Glomerular visceral epithelial cell (primary cell): Measurements from ENCODE around the gene FAM200B.
A peak's percentile ranks its signal among the peaks of the same experiment; 100 is the strongest.
"Not testable (repeated sequence)": the region's sequence is repeated elsewhere in the genome, so short reads cannot be mapped to it uniquely, and the experiment has no call there.

ENCODE experiments used
- DNase-seq: peaks from one replicate; pipeline ENCODE4 v3.0.0-alpha.2; 2016; ENCODE audit errors: extremely low spot score

The FAM200B gene

GRCh38 chr4:15695729-15696128 lies 14.1 kb downstream of the FAM200B start:
- peak; percentile 64 for DNase-seq

- no peak for DNase-seq
These were observed 15.2 kb downstream of the FAM200B start for GRCh38 chr4:15696866-15697265.

GRCh38 chr4:15702941-15703403 lies 21.3 kb downstream of the FAM200B start, which contains the start of gene BST1:
BST1 (plus strand) TSS chr4:15703065; CDS start chr4:15703145, 80 bp downstream.
- peak; percentile 40 for DNase-seq

DNA sequence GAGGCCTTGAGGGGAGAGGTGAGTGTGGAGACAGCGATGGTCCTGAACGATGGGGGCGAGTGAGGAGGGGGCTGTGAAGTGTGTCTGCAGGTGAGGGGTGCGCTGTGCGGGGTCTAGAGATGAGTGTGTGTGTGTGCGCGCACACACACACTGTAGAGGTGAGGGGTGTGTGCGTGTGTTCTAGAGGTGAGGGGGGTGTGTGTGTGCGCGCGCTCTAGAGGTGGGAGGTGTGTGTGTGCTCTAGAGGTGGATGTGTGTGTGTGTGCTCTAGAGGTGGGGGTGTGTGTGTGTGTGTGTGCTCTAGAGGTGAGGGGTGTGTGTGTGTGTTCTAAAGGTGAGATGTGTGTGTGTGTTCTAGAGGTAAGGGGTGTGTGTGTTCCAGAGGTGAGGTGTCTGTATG lies 21.8 kb downstream of the FAM200B start:
- DNase-seq: no peak

DNA sequence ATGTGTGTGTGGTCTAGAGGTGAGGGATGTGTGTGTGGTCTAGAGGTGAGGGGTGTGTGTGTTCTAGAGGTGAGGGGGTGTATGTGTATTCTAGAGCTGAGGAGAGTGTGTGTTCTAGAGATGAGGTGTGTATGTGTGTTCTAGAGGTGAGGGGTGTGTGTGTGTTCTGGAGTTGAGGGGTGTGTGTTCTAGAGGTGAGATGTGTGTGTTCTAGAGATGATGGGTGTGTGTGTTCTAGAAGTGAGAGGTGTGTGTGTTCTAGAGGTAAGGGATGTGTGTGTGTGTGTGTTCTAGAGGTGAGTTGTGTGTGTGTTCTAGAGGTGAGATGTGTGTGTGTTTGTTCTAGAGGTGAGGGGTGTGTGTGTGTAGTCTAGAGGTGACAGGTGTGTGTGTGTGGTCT lies 22.5 kb downstream of the FAM200B start:
- DNase-seq: no peak

- no peak for DNase-seq
These were observed 25.2 kb downstream of the FAM200B start for GRCh38 chr4:15706646-15707362.

- DNase-seq: no peak
These were observed 25.7 kb downstream of the FAM200B start for GRCh38 chr4:15707363-15707715.

DNA sequence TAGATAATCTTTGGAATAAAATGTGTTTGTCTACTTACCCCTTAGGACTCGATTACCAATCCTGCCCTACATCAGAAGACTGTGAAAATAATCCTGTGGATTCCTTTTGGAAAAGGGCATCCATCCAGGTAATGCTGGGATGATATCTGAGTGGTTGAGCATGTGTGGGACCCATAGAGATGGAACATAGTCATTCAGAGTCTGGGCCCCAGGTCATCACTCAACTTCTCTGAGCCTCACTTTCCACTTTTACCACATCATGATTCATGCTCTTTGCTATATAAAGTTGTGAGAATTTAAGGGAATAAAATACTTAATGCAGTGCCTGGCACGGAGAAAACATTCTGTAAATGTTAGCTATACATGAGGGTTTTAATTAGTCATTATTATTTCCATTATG lies 30.1 kb downstream of the FAM200B start:
- no peak for DNase-seq

DNA sequence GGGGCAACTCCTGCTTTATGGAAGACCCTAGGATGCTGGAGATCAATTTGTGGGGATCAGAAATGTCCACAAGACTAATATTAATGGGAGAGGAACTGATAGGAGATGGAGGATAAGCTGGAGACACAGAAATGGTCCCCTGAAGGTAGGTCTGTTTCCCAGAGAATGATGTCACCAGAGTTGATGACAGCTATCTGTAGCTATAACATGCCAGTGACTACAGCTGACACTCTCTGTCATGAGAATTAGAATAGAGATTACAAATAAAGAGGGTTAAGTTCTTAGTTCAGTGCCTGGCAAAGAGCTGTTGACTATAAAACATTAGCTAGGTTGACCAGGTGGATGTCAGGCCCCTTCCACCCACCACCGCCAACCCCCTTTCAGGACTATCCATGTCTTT lies 30.6 kb downstream of the FAM200B start:
- DNase-seq: no peak

DNA sequence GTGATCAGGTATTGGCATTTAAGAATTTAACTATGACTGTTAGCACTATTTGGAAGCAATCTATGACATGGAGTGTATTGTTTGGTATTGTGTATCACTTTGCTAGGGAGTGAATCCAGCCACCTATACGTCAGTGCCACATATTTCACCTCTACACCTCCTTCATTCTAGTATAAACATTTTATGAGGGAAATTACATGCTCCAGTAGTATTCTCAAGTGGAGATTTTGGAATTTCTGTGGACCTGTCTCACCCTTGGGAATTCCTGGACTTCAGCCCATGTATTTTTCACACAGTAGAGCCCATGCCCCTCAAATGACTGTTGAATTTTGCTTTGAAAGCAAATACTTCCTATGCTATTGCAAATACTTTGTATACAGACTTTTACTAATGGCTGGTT lies 32.5 kb downstream of the FAM200B start:
- DNase-seq: peak; percentile 25

DNA sequence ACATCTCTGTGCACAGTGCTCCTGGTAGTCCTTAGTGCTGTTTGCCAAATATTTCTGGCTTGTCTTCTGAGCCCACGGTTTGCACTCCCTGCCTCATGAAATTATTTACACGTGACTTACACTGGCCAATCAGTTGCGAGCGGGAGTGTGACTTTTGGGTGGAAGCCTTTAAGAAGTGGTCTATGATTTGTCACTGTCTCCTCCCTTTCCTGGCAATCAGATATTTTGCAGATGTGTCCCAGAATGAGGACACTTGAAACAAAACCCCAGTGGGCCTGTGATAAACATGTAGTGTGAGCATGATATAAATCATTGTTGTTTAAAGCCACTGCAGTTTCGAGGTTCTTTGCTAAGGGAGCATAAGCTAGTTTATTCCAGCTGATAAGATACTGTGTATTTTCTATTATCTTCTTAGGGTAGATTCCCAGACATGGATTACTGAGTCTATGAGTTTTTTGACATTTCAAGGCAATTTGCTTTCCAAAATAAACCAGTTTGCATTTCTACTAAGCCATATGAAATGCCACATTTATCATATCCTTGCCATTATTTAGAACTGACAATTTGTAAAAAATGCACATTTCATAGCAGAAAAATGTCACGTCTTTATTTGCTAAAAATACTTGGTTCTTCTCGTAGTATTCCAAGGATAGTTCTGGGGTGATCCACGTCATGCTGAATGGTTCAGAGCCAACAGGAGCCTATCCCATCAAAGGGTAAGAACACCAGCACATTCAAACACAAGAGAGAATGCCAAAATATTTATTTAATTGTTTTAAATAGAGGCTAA lies 33.2 kb downstream of the FAM200B start:
- DNase-seq: no peak

- no peak for DNase-seq
These were observed 34.5 kb downstream of the FAM200B start for GRCh38 chr4:15716115-15716514.

DNA sequence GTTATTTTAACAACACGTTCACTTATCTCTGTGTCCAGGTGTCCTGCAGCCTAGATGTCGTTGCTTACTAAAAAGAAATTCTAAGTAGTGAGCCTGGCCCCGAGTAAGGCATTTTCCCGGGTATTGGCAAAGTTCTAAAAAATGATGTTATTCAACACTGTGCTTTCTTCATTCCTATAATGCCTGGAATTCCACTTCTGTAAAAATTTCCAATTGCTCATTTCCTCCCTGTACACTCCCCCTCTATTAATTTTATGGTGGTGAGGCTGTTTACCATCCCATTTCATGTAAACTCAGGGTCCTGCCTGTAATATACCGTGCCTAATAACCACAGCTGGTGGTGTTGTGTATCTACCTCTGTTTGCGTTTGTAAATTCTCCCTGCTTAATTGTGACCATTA lies 35.5 kb downstream of the FAM200B start:
- no peak for DNase-seq

GRCh38 chr4:15717657-15718416 lies 36.2 kb downstream of the FAM200B start:
- DNase-seq: no peak

DNA sequence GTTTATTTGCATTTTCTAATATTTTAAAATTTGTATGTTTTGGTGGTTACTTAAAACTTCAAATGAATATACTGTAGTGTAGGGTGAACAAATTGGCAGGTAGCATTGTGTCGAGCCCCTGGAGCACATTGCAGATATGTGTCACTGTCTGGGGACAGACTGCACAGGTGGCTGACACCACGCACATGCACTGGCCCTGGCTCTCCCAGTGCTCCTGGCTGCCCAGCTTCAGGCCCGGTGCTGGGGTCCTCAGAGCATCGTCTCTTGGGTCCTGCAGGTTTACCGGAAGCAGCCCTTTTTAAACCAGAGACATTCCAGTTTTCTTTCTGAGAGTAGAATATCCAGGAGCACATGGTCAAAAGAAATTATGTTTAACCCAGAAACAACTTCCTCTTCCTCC lies 36.8 kb downstream of the FAM200B start:
- no peak for DNase-seq

DNA sequence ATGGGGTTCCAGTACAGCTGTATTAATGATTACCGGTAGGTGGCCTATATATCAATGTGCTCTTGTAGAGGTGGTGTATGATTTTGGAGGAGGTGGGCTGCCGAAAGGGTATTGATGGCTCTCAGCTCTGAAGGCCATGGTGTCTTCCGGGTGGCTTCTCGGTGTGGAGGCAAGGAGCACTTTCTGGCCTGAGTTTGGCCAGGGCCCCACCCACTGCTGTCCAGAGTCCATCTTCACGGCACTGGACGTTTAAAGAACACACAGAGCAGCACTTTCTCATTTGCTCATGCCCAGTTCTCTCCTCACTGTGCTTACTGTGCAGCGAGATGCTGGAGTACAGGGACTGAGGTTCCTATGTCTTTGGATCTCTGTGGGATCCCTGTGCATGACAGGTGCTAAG lies 37.3 kb downstream of the FAM200B start:
- DNase-seq: no peak

- DNase-seq: no peak
These were observed 37.9 kb downstream of the FAM200B start for GRCh38 chr4:15719506-15719905.

- no peak for DNase-seq
These were observed 39.2 kb downstream of the FAM200B start for GRCh38 chr4:15720851-15721250.

- DNase-seq: no peak
These were observed 44.0 kb downstream of the FAM200B start for GRCh38 chr4:15725608-15726007.

DNA sequence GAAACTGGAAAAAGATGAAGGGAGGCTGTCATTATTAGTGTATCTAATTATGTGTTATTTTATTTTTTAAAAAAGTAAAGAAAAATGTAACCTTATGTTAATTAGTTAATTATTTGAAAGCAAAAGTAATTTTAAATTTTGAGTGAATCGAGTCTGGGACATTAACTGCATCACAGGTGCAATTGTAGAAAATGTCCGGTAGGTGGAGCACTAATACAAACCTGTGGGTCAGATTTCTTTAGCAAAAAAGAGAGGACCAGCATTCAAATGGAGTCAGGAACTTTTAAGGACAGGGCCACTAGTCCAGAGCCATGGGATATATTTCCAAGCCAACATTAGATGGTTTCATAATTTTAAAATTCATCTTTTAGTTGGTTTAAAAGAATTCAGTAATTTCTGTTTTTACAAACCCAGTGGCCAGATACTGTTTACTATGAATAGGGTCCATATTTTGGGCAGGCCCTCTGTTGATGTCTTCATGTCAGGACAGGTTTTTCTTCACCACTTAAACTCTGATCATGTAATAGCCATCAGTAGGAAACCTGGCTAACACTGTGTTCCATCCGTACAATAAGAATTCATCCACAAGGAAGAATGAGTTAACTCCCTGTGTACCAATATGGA lies 48.4 kb downstream of the FAM200B start:
- peak; percentile 49 for DNase-seq

DNA sequence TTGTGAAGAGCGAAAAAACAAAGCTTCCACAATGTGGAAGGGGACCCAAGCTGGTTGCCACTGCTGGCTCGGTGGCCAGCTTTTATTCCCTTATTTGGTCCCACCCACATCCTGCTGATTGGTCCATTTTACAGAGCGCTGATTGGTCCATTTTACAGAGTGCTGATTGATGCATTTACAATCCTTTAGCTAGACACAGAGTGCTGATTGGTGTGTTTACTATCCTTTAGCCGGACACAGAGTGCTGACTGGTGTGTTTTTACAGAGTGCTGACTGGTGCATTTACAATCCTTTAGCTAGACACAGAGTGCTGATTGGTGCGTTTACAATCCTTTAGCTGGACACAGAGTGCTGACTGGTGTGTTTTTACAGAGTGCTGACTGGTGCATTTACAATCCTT lies 51.4 kb downstream of the FAM200B start:
- not testable (repeated sequence) for DNase-seq

DNA sequence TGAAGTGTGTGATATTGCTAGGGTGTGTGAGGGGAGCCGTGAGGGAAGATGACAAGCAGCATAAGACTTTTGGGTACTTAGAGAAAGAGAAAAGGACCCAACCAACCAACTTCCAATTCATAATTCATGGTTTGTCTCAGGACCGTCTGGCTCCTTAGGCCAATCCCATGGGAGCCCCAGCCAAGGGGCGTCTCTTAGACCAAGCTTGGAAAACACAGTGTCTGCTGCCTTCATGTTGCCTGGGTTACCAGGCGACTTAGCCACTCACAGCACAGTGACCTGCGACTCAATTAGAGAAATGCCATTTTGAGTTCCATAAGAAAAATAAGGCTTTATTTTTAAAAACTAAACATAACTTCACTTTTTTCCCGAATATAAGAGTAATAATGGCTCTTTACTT lies 53.9 kb downstream of the FAM200B start:
- no peak for DNase-seq
